GM12878 (cell line): ENCODE measurements around the gene COL4A2. TPM values are rescaled to one million over a fixed set of nuclear protein-coding genes. Genes with fewer than 3 reads are reported as not detected.

ENCODE experiments used
- ATAC-seq: fragments of 200-7000 bp; cut with Tn5 transposase; 3 replicates; pipeline ENCODE4 v1.9.1; 2020; ENCODE audit warnings: mild to moderate bottlenecking, moderate library complexity
- BruUV-seq: library from RNA; stranded (reverse); fragments of 400-500 nt; replicated peaks from 2 replicates; lab custom pipeline; 2021; lab: Mats Ljungman, UMichigan
- CTCF ChIA-PET: fragments of 300-600 bp; sonication (Branson Sonifier 250); formaldehyde crosslinking; extraction: SDS; loops from one replicate; lab custom pipeline; 2021; ENCODE audit warnings: inconsistent platforms; lab: Yijun Ruan, JAX
- POLR2A ChIA-PET: fragments of 350-600 bp; formaldehyde crosslinking; extraction: SDS; loops from one replicate; lab custom pipeline; 2021; ENCODE audit warnings: inconsistent platforms; lab: Charles Lee
- RAD21 ChIA-PET: fragments of 300-600 bp; sonication (Branson Sonifier 250); formaldehyde crosslinking; loops from one replicate; lab custom pipeline; 2023; ENCODE audit warnings: antibody characterized with exemption; ENCODE audit not compliant: unreplicated experiment; lab: Charles Lee
- SMC1A ChIA-PET: fragments of 300-600 bp; sonication (Branson Sonifier 250); formaldehyde crosslinking; loops from one replicate; lab custom pipeline; 2023; ENCODE audit not compliant: unreplicated experiment, uncharacterized antibody; lab: Charles Lee
- DNase-seq: peaks from one replicate; pipeline ENCODE4 v3.0.0-alpha.2; 2011; ENCODE audit warnings: low read depth, low spot score
- FAIRE-seq: peaks from 3 replicates; lab custom pipeline; 2011; peaks lifted over from hg19 to GRCh38; lab: Jason Lieb, UNC
- H2AFZ ChIP-seq: 2 replicates; pipeline ENCODE4 v1.6.0; 2011; ENCODE audit warnings: low read depth, low read length, control low read depth; ENCODE audit not compliant: control insufficient read depth
- H3K27ac ChIP-seq: 2 replicates; pipeline ENCODE4 v1.5.1; 2011; ENCODE audit warnings: control low read depth; ENCODE audit not compliant: control insufficient read depth, insufficient read depth
- H3K27me3 ChIP-seq, 2 experiments: replicated peaks in 1 of 2; 2 replicates each; pipeline versions ENCODE4 v1.6.0 to v1.6.1; 2011; ENCODE audit warnings: low read length in 1 of 2; ENCODE audit not compliant: control insufficient read depth in 2 of 2, insufficient read depth in 2 of 2
- H3K36me3 ChIP-seq, 2 experiments: 2 replicates each; pipeline ENCODE4 v1.5.1; 2011; ENCODE audit warnings: low read length in 1 of 2; ENCODE audit not compliant: control insufficient read depth in 2 of 2, insufficient read depth in 2 of 2
- H3K4me1 ChIP-seq: 2 replicates; pipeline ENCODE4 v1.6.1; 2011; ENCODE audit warnings: mild to moderate bottlenecking, low read length, moderate library complexity, mixed read lengths; ENCODE audit not compliant: control insufficient read depth, insufficient read depth
- H3K4me2 ChIP-seq: 2 replicates; pipeline ENCODE4 v1.6.0; 2011; ENCODE audit warnings: control low read depth; ENCODE audit not compliant: control insufficient read depth, insufficient read depth
- H3K4me3 ChIP-seq: fragments of 200-600 bp; sonication (generic); 2 replicates; pipeline ENCODE4 v1.5.1; 2016
- H3K79me2 ChIP-seq: 2 replicates; pipeline ENCODE4 v1.6.0; 2011; ENCODE audit warnings: low read length; ENCODE audit not compliant: control insufficient read depth, insufficient read depth
- H3K9ac ChIP-seq: 2 replicates; pipeline ENCODE4 v1.8.0; 2011; ENCODE audit warnings: low read length, control low read depth, mixed read lengths; ENCODE audit not compliant: control insufficient read depth, insufficient read depth
- H3K9me3 ChIP-seq: replicated peaks from 3 replicates; pipeline ENCODE4 v1.5.1; 2011; ENCODE audit warnings: mild to moderate bottlenecking, low read length; ENCODE audit not compliant: control insufficient read depth, insufficient read depth
- H4K20me1 ChIP-seq: 2 replicates; pipeline ENCODE4 v1.6.0; 2011; ENCODE audit not compliant: control insufficient read depth, insufficient read depth
- BACH1 ChIP-seq: fragments of 450-650 bp; IDR thresholded peaks from 2 replicates; pipeline ENCODE4 v1.6.1; 2017; ENCODE audit warnings: mild to moderate bottlenecking, borderline replicate concordance
- BRCA1 ChIP-seq: IDR thresholded peaks from 2 replicates; pipeline ENCODE4 v1.6.1; 2011; ENCODE audit warnings: low read depth, low read length, improper control_type of control experiment
- CHD4 ChIP-seq: fragments of 200-600 bp; sonication (generic); IDR thresholded peaks from 2 replicates; pipeline ENCODE4 v1.6.1; 2016; ENCODE audit warnings: mild to moderate bottlenecking
- DPF2 ChIP-seq: fragments of 450-650 bp; IDR thresholded peaks from 2 replicates; pipeline ENCODE4 v1.6.1; 2017; ENCODE audit warnings: mild to moderate bottlenecking
- EZH2 ChIP-seq: IDR thresholded peaks from 2 replicates; pipeline ENCODE4 v1.6.1; 2012; ENCODE audit warnings: low read depth, mild to moderate bottlenecking, control low read depth, inconsistent platforms, low read length, borderline replicate concordance; ENCODE audit not compliant: control insufficient read depth
- JUNB ChIP-seq: IDR thresholded peaks from 2 replicates; pipeline ENCODE4 v1.6.1; 2016; ENCODE audit warnings: antibody characterized with exemption, mild to moderate bottlenecking
- NKRF ChIP-seq: fragments of 450-650 bp; conservative IDR thresholded peaks from 2 replicates; pipeline ENCODE4 v1.6.1; 2017; ENCODE audit warnings: mild to moderate bottlenecking, moderate library complexity
- RELB ChIP-seq: fragments of 450-650 bp; IDR thresholded peaks from 2 replicates; pipeline ENCODE4 v1.6.1; 2017; ENCODE audit warnings: low read depth, mild to moderate bottlenecking, moderate library complexity
- SREBF1 ChIP-seq: IDR thresholded peaks from 2 replicates; pipeline ENCODE4 v1.6.1; 2012; ENCODE audit warnings: mild to moderate bottlenecking, low read length
- TCF7 ChIP-seq: IDR thresholded peaks from 2 replicates; pipeline ENCODE4 v1.6.1; 2014; ENCODE audit warnings: antibody characterized with exemption, borderline replicate concordance
- WRNIP1 ChIP-seq: IDR thresholded peaks from 2 replicates; pipeline ENCODE4 v1.6.1; 2011; ENCODE audit warnings: low read depth, low read length, improper control_type of control experiment, borderline replicate concordance
- ZBTB33 ChIP-seq: fragments of 450-650 bp; IDR thresholded peaks from 2 replicates; pipeline ENCODE4 v1.6.1; 2017; ENCODE audit warnings: mild to moderate bottlenecking
- ZBTB40 ChIP-seq: fragments of 450-650 bp; IDR thresholded peaks from 2 replicates; pipeline ENCODE4 v1.6.1; 2016; ENCODE audit warnings: mild to moderate bottlenecking, moderate library complexity, borderline replicate concordance
- ZNF207 ChIP-seq: fragments of 450-650 bp; IDR thresholded peaks from 2 replicates; pipeline ENCODE4 v1.6.1; 2014; ENCODE audit warnings: antibody characterized with exemption, mild to moderate bottlenecking, borderline replicate concordance
- ZNF274 ChIP-seq: IDR thresholded peaks from one replicate; pipeline ENCODE4 v1.8.0; 2011; ENCODE audit not compliant: insufficient read length, insufficient read depth
- WGBS: methylation state at CpG from one replicate; pipeline ENCODE4 v1.1.6; 2016; ENCODE audit warnings: low lambda C conversion rate; ENCODE audit not compliant: insufficient replicate concordance, insufficient coverage; ENCODE audit errors: missing lambda C conversion rate; 5-methylcytosine and 5-hydroxymethylcytosine counted together
- in situ Hi-C: fragments of 300-500 bp; cut with MboI; formaldehyde crosslinking; loops from 9 replicates; pipeline ENCODE4 v1.14.3; 2018; ENCODE audit warnings: mixed read lengths
- intact Hi-C: fragments of 100-400 bp; cut with micrococcal nuclease; formaldehyde crosslinking; loops from one replicate; pipeline ENCODE4 v1.14.2; 2022; ENCODE audit not compliant: unreplicated experiment
- polyA plus RNA-seq, 11 experiments: library from polyadenylated mRNA; depleted of rRNA in 4 of 11; unstranded in 6 of 11; stranded (reverse) in 5 of 11; fragments of >200 nt; fragmentation: Nextera tagmentation in 4 of 11; fragmentation: Illumina TruSeq in 1 of 11; extraction: Ambion mirVana in 4 of 11; extraction: Trizol in 1 of 11; gene quantifications; 1 replicate in 1 of 11; 2 replicates in 10 of 11; pipeline versions ENCODE4 v1.2.1 to v1.2.3, GENCODE V29; 2011 to 2016; ENCODE audit warnings: inconsistent platforms in 2 of 11, missing spikeins in 2 of 11, low read depth in 1 of 11
- total RNA-seq, 4 experiments: library from RNA; depleted of rRNA in 3 of 4; stranded (reverse); fragments of >200 nt in 3 of 4; fragmentation: Illumina TruSeq in 1 of 4; extraction: Trizol in 1 of 4; gene quantifications; 2 replicates each; pipeline versions ENCODE4 v1.2.1 to v1.2.3, GENCODE V29; 2013 to 2021

COL4A2 gene
- total and polyA plus RNA-seq, 10 of the 15 experiments (the other 5 are each of a cell fraction or from before 2014, with no cell fraction given) = 0.16 to 1.6 (median 0.62) TPM; not detected in 3

- no peaks in the 10 kb centered on the region; the same call in 1 of the 2 replicates for H4K20me1 ChIP-seq
- intact Hi-C loops (no loop called here), in situ Hi-C loops (no loop called here)
- H3K79me2 ChIP-seq = no peaks in the 10 kb centered on the region
- no peak for DNase-seq
- BruUV-seq = no TSS peak
- H3K4me2 ChIP-seq = no peak overlapping the region
- no peak overlapping the region for H3K9ac ChIP-seq
- ChIA-PET RAD21 (no interaction called here), POLR2A (no interaction called here), CTCF (no interaction called here), SMC1A (interaction anchor here (1.0 kb wide), 2 partner anchors 9 to 36 kb away, joined by 3 read pairs; no protein-coding TSS in a partner anchor)
- H3K4me3 ChIP-seq = no peak overlapping the region
- H3K27ac ChIP-seq = no peak overlapping the region
- no peak for ATAC-seq
- no peak for FAIRE-seq
- no peaks in the 10 kb centered on the region for H3K36me3 ChIP-seq
- WGBS = 17% methylated on average over 7 of the region's 7 CpGs
- H3K9me3 ChIP-seq = no peaks in the 10 kb centered on the region; the same call in 2 of the 3 replicates
- peaks cover 20 to 21% of the 10 kb centered on the region in 2 experiments for H3K27me3 ChIP-seq
- H2AFZ ChIP-seq = no peak overlapping the region
- no peaks in the 10 kb centered on the region for H3K4me1 ChIP-seq
- no peak for TF ChIP-seq CHD4
- TF ChIP-seq EZH2 = no peak
- no peak for TF ChIP-seq JUNB
- no peak for TF ChIP-seq NKRF
- TF ChIP-seq ZNF207 = no peak
- TF ChIP-seq BACH1 = no peak
- TF ChIP-seq TCF7 = no peak
- no peak for TF ChIP-seq SREBF1
- no peak for TF ChIP-seq RELB
- TF ChIP-seq WRNIP1 = no peak
- TF ChIP-seq ZBTB40 = no peak
- no peak for TF ChIP-seq ZBTB33
- TF ChIP-seq ZNF274 = no peak
- no peak for TF ChIP-seq DPF2
- TF ChIP-seq BRCA1 = no peak
These were observed 3.4 kb upstream of the COL4A2 start for GRCh38 chr13:110303644-110304043.
